GM21576 (cell line): ENCODE results near the gene INPP5D.

ENCODE experiments used
- ATAC-seq: cut with Tn5 transposase; IDR thresholded peaks from one replicate; pipeline ENCODE4 v1.9.1; 2021; ENCODE audit warnings: mild to moderate bottlenecking, moderate library complexity; ENCODE audit not compliant: unreplicated experiment

The INPP5D gene

GRCh38 chr2:233032551-233033320 is 27.4 kb upstream of the INPP5D start, which contains the start of gene NEU2:
Gene NEU2, plus strand, starts transcription at chr2:233032672. Its CDS starts 0 bp downstream, at chr2:233032672.
- no peak for ATAC-seq

GRCh38 chr2:233033672-233034071 is 26.5 kb upstream of the INPP5D start:
- ATAC-seq, result no peak

GRCh38 chr2:233034091-233034882 is 25.9 kb upstream of the INPP5D start:
- ATAC-seq, result no peak

- no peak for ATAC-seq
Measured at GRCh38 chr2:233035426-233036161, 24.5 kb upstream of the INPP5D start.

- no peak for ATAC-seq
Measured at GRCh38 chr2:233036162-233036838, 23.8 kb upstream of the INPP5D start.

GRCh38 chr2:233037078-233037477 is 23.1 kb upstream of the INPP5D start:
- ATAC-seq, result no peak

GRCh38 chr2:233039212-233039845 is 20.8 kb upstream of the INPP5D start:
- ATAC-seq, result no peak

GRCh38 chr2:233039846-233040530 is 20.2 kb upstream of the INPP5D start:
- no peak for ATAC-seq

GRCh38 chr2:233040571-233040970 is 19.6 kb upstream of the INPP5D start:
- ATAC-seq, result no peak

- ATAC-seq, result no peak
Measured at GRCh38 chr2:233041722-233042323, 18.3 kb upstream of the INPP5D start.

- ATAC-seq, result no peak
Measured at GRCh38 chr2:233042549-233042948, 17.6 kb upstream of the INPP5D start.

- ATAC-seq, result no peak
Measured at GRCh38 chr2:233044974-233045605, 15.1 kb upstream of the INPP5D start.

- no peak for ATAC-seq
Measured at GRCh38 chr2:233047206-233047605, 12.9 kb upstream of the INPP5D start.

- no peak for ATAC-seq
Measured at GRCh38 chr2:233047667-233048066, 12.5 kb upstream of the INPP5D start.

GRCh38 chr2:233048569-233049193 is 11.5 kb upstream of the INPP5D start:
- ATAC-seq, result no peak

GRCh38 chr2:233049194-233049761 is 10.9 kb upstream of the INPP5D start:
- ATAC-seq, result no peak

GRCh38 chr2:233051241-233052149 is 8.6 kb upstream of the INPP5D start:
- no peak for ATAC-seq
